ENCODE measurements around the gene OLA1. TPM values are rescaled to one million over a fixed set of nuclear protein-coding genes. Genes with fewer than 3 reads are reported as not detected.
A peak's percentile ranks its signal among the peaks of the same experiment; 100 is the strongest.

OLA1 gene
- total and polyA plus RNA-seq, 9 of the 15 experiments (the other 6 are each of a cell fraction or from before 2014, with no cell fraction given) = 208 to 353 (median 225) TPM

GRCh38 chr2:174051741-174052583 is 196.4 kb downstream of the OLA1 start (continued):
- 0 out of 2 replicates have a peak, but pooled peaks have one; percentile 37 for TF ChIP-seq TCF7L2 (IDR thresholded peaks at IDR 0.05; ENCODE audit: low read depth, low read length)
- TF ChIP-seq ZEB2 (IDR thresholded peaks at IDR 0.05) = no peak
- no peak for TF ChIP-seq CLOCK (CRISPR knock-in tag; IDR thresholded peaks at IDR 0.05; ENCODE audit: borderline replicate concordance)
- 0 out of 2 replicates have a peak, but pooled peaks have one; percentile 42 for TF ChIP-seq MAFK (IDR thresholded peaks at IDR 0.05; ENCODE audit: low read length)
- no peak for TF ChIP-seq CREM (IDR thresholded peaks at IDR 0.05; ENCODE audit: low read depth)
- no peak for TF ChIP-seq TAF1 (IDR thresholded peaks at IDR 0.05; ENCODE audit: control insufficient read depth, extremely low read depth, insufficient read depth, low read length, severe bottlenecking)
- no peak for TF ChIP-seq ZNF407 (IDR thresholded peaks at IDR 0.05; ENCODE audit: low read depth)
- TF ChIP-seq ZBTB33 (CRISPR knock-in tag; IDR thresholded peaks at IDR 0.05) = peak; percentile 17; the same call in 1 of the 2 replicates
- no peak for TF ChIP-seq LARP7 (IDR thresholded peaks at IDR 0.05)
- TF ChIP-seq SAFB2 (IDR thresholded peaks at IDR 0.05; ENCODE audit: borderline replicate concordance, low read depth, low read length, severe bottlenecking) = no peak
- 0 out of 2 replicates have a peak, but pooled peaks have one; percentile 12 for TF ChIP-seq CREB1 (IDR thresholded peaks at IDR 0.05)
- no peak for TF ChIP-seq CREB1 (CRISPR knock-in tag; IDR thresholded peaks at IDR 0.05)
- TF ChIP-seq E2F1 (CRISPR knock-in tag; IDR thresholded peaks at IDR 0.05) = no peak

All from K562 (cell line).